GM12892 (cell line): ENCODE measurements around the gene ATRNL1.

ENCODE experiments used
- POLR2A ChIP-seq: IDR thresholded peaks from 2 replicates; pipeline ENCODE4 v1.6.1; 2011; ENCODE audit warnings: low read depth, low read length, control low read depth
- POLR2AphosphoS5 ChIP-seq: IDR thresholded peaks from 2 replicates; pipeline ENCODE4 v1.6.1; 2011; ENCODE audit warnings: low read depth, low read length, control low read depth
- TAF1 ChIP-seq: IDR thresholded peaks from 2 replicates; pipeline ENCODE4 v1.6.1; 2011; ENCODE audit warnings: low read depth, mild to moderate bottlenecking, control low read depth, low read length, borderline replicate concordance

- TF ChIP-seq POLR2AphosphoS5: no peak
- no peak for TF ChIP-seq POLR2A
- TF ChIP-seq TAF1: no peak
Observed at GRCh38 chr10:115456812-115457211, 363.6 kb downstream of the ATRNL1 start.
